ENCODE results near the gene IGBP1. TPM values are rescaled to one million over a fixed set of nuclear protein-coding genes. Genes with fewer than 3 reads are reported as not detected.
A peak's percentile ranks its signal among the peaks of the same experiment; 100 is the strongest.

Gene IGBP1
- total and polyA plus RNA-seq, 9 of the 15 experiments (the other 6 are each of a cell fraction or from before 2014, with no cell fraction given): 36.6 to 91.5 (median 52.8) TPM

- TF ChIP-seq PRPF4 (IDR thresholded peaks at IDR 0.05; ENCODE audit: insufficient read depth, low read depth, low read length, poor library complexity, severe bottlenecking) (no peak), NEUROD1 (IDR thresholded peaks at IDR 0.05; ENCODE audit: borderline replicate concordance, low read depth, low read length, partially characterized antibody) (peak; percentile 24), ZC3H8 (IDR thresholded peaks at IDR 0.05) (no peak), GABPA (tag; conservative IDR thresholded peaks at IDR 0.05; ENCODE audit: low read depth) (peak; percentile 93), TCF7L2 (IDR thresholded peaks at IDR 0.05; ENCODE audit: low read depth, low read length) (no peak), ARHGAP35 (IDR thresholded peaks at IDR 0.05; ENCODE audit: partially characterized antibody) (no peak), FOXP1 (CRISPR knock-in tag; IDR thresholded peaks at IDR 0.05) (no peak), POLR2H (tag; IDR thresholded peaks at IDR 0.05; ENCODE audit: low read depth) (peak; percentile 61), ZBTB40 (IDR thresholded peaks at IDR 0.05) (peak; percentile 85), ZBTB40 (CRISPR knock-in tag; IDR thresholded peaks at IDR 0.05) (no peak), ETS1 (conservative IDR thresholded peaks at IDR 0.05; ENCODE audit: control insufficient read depth, low read depth, low read length) (0 out of 2 replicates have a peak, but pooled peaks have one; percentile 58), HOXB6 (CRISPR knock-in tag; IDR thresholded peaks at IDR 0.05; ENCODE audit: borderline replicate concordance) (no peak), ELK1 (CRISPR knock-in tag; IDR thresholded peaks at IDR 0.05) (no peak), TOE1 (IDR thresholded peaks at IDR 0.05; ENCODE audit: borderline replicate concordance) (no peak), TOE1 (CRISPR knock-in tag; IDR thresholded peaks at IDR 0.05; ENCODE audit: borderline replicate concordance, low read depth) (no peak), EWSR1 (IDR thresholded peaks at IDR 0.05; ENCODE audit: borderline replicate concordance, low read depth, partially characterized antibody) (no peak)
These were observed at the start of gene IGBP1 (continued) for GRCh38 chrX:70133303-70134115.

All from K562 (cell line).